ENCODE data around the gene CYP3A7. TPM values are rescaled to one million over a fixed set of nuclear protein-coding genes. Genes with fewer than 3 reads are reported as not detected.

CYP3A7 gene
- total and polyA plus RNA-seq, 2 of the 13 experiments (the other 11 are each of a cell fraction or from before 2014, with no cell fraction given), result 5.8 to 6.4 TPM

GRCh38 chr7:99677648-99678045, 57.3 kb downstream of the CYP3A7 start (continued):
- TF ChIP-seq TAF15 (IDR thresholded peaks at IDR 0.05; ENCODE audit: low read depth, low read length, poor library complexity, severe bottlenecking) (no peak), ATF7 (IDR thresholded peaks at IDR 0.05) (no peak), ATF7 (CRISPR knock-in tag; IDR thresholded peaks at IDR 0.05) (no peak), ZNF24 (IDR thresholded peaks at IDR 0.05) (no peak), POGZ (CRISPR knock-in tag; IDR thresholded peaks at IDR 0.05) (peak; percentile 93), PLSCR1 (CRISPR knock-in tag; IDR thresholded peaks at IDR 0.05; ENCODE audit: borderline replicate concordance) (no peak), ZBTB21 (CRISPR knock-in tag; IDR thresholded peaks at IDR 0.05) (no peak), E2F5 (CRISPR knock-in tag; conservative IDR thresholded peaks at IDR 0.05) (no peak), CCAR2 (optimal IDR thresholded peaks at IDR 0.05; ENCODE audit: low read depth, low read length) (no peak), ZNF318 (CRISPR knock-in tag; IDR thresholded peaks at IDR 0.05) (no peak), ZNF776 (CRISPR knock-in tag; IDR thresholded peaks at IDR 0.05) (no peak), FIP1L1 (IDR thresholded peaks at IDR 0.05; ENCODE audit: borderline replicate concordance, insufficient read depth, low read depth, low read length) (no peak), LCORL (IDR thresholded peaks at IDR 0.05) (no peak), LCORL (CRISPR knock-in tag; IDR thresholded peaks at IDR 0.05) (peak; percentile 72; the same call in 1 of the 2 replicates), ZNF576 (CRISPR knock-in tag; IDR thresholded peaks at IDR 0.05) (no peak), CC2D1A (CRISPR knock-in tag; IDR thresholded peaks at IDR 0.05) (no peak), AKAP8 (CRISPR knock-in tag; IDR thresholded peaks at IDR 0.05) (no peak), TP53 (CRISPR knock-in tag; conservative IDR thresholded peaks at IDR 0.05) (0 out of 2 replicates have a peak, but pooled peaks have one; percentile 61), FOXK2 (IDR thresholded peaks at IDR 0.05) (no peak), ZNF274 (CRISPR knock-in tag; IDR thresholded peaks at IDR 0.05) (no peak), RXRA (CRISPR knock-in tag; IDR thresholded peaks at IDR 0.05) (peak; percentile 91; the same call in 1 of the 2 replicates)
